Right lung (tissue), 10 donors: ENCODE measurements around the gene TSPAN11. TPM values are rescaled to one million over a fixed set of nuclear protein-coding genes. Genes with fewer than 3 reads are reported as not detected.
"Not testable (repeated sequence)": the region's sequence is repeated elsewhere in the genome, so short reads cannot be mapped to it uniquely, and the experiment has no call there.

Experiments used
- DNase-seq, 2 donors: peaks; one replicate each; pipeline ENCODE4 v3.0.0-alpha.2; 2013
- long read RNA-seq, 8 donors: transcript quantifications; one replicate each; lab custom pipeline, GENCODE V29; 2026
- polyA plus RNA-seq, 5 donors: library from polyadenylated mRNA; unstranded; fragments of 120-200 nt; gene quantifications; one replicate each; pipeline versions ENCODE4 v1.2.1 to v1.2.3, GENCODE V29; 2013; ENCODE audit warnings: inconsistent platforms in 1 of 5, low replicate concordance in 1 of 5; ENCODE audit not compliant: insufficient read length in 5 of 5, insufficient read depth in 1 of 5

Gene TSPAN11, protein sequence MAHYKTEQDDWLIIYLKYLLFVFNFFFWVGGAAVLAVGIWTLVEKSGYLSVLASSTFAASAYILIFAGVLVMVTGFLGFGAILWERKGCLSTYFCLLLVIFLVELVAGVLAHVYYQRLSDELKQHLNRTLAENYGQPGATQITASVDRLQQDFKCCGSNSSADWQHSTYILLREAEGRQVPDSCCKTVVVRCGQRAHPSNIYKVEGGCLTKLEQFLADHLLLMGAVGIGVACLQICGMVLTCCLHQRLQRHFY
- 10 to 100 TPM; 11.3 to 17.3 (median 12.6) TPM for polyA plus RNA-seq
- long read RNA-seq, donor 1, partial matches to known transcripts: 9 of 12 reads
- long read RNA-seq, donor 1, other reads (novel, unspliced or antisense): 0 of 12 reads
- long read RNA-seq, donor 2, partial matches to known transcripts: 0 of 3 reads
- long read RNA-seq, donor 2, other reads (novel, unspliced or antisense): 0 of 3 reads
- long read RNA-seq, donor 3, partial matches to known transcripts: 0 of 2 reads
- long read RNA-seq, donor 3, other reads (novel, unspliced or antisense): 0 of 2 reads
- long read RNA-seq, donor 4: 0 reads
- long read RNA-seq, donor 5, partial matches to known transcripts: 5 of 6 reads
- long read RNA-seq, donor 5, other reads (novel, unspliced or antisense): 0 of 6 reads
- long read RNA-seq, donor 6, partial matches to known transcripts: 0 of 4 reads
- long read RNA-seq, donor 6, other reads (novel, unspliced or antisense): 0 of 4 reads
- long read RNA-seq, donor 7, partial matches to known transcripts: 5 of 5 reads
- long read RNA-seq, donor 7, other reads (novel, unspliced or antisense): 0 of 5 reads
- long read RNA-seq, donor 8, partial matches to known transcripts: 0 of 1 reads
- long read RNA-seq, donor 8, other reads (novel, unspliced or antisense): 0 of 1 reads

GRCh38 chr12:30926243-30927221 is at the start of gene TSPAN11:
Gene TSPAN11, plus strand, starts transcription at chr12:30926748. Its CDS starts 27,244 bp downstream, at chr12:30953992.
- DNase-seq: peak in 1 of 2 donors; percentile 46

DNA sequence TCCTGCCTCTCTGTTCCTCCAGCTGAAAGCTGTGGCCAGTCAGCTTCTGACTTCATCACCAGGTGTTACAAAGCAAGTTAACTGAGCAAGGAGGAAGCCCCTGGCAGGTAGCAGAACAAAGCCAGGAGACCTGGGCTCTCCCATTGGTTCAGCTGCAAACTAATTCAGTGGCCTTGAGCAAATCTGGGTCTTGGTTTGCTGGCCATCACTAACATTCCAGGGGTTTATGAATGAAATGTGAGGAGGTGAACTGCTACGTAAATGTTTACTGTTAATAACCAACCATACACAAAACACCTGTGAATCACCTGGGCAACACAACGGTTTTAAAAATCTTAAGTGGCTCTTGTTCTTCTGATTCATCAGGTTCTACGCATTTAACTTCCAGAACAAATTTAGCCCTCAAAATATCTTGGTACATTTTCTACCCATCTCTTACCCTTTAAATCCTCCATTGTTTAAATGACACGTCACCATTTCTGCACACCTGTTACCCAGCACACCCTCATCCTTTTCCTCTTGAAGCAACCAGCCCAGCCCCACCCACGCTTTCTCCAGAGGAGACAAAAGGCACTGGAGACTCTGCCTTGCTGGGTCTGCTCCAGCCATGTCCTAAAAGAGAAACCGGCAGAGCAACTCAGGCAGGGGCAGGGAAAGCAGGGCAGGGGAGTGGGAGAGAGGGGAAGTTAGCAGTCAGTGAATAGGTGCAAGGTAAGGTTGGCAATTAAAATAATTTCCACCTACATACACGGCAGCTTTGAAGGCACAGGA is 49.3 kb upstream of the TSPAN11 start:
- no peak for DNase-seq

DNA sequence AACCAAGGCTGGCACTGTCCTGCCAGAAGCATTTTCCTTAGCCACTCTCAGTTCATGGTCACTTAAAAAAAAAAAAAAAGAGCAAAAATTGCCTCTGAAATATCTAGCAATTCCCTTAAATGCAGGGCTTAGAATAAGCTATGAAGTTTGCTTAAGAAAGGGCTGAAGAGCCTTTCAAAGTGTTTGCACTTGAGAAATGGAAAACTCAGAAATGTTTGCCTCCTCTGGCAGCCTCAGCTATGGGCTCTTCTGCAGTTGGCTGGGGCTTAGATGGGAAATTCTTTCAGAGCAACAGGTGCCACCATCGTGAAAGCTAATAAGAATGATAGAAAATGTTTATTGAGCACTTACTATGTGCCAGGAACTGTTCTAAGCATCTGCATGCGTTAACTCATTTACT is 48.5 kb upstream of the TSPAN11 start:
- DNase-seq: no peak

DNA sequence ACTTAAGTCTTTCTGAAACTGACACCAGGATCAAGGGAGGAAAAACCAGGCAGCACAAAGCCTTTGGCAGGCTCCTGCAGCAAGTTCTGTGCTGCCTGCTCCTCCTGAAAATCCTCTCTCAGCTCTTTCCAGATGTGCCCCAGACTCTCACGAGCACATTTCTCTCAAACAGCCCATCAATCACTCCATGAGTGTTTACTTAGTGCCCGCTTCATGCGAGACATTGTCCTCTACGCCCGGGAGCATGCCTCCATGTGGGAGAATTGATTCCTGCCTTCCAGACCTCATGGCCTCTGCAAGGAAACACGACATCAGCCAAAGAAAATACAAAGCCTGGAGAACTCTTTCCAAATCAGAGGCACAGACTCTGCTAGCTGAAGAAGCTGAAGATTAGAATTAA is 46.5 kb upstream of the TSPAN11 start:
- DNase-seq: no peak

DNA sequence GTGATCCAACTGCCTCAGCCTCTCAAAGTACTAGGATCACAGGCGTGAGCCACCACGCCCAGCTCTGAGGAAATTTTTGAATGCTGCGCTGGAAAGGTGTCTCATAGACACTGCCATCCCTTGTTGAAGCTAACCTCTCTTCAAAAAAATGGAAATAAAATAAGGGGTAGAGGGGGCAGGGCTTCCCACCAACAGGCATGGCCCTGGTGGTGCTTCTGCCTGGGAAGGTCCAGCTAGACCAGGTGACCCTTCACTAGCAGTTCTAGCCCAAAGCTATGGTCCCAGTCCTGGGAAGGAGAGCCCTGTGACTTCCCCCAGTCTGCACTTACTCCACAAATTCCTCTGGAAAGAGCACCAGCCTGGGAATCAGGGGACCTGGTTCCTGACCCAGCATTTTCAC is 45.7 kb upstream of the TSPAN11 start:
- DNase-seq: no peak

GRCh38 chr12:30882706-30883105 is 43.8 kb upstream of the TSPAN11 start:
- DNase-seq: no peak

DNA sequence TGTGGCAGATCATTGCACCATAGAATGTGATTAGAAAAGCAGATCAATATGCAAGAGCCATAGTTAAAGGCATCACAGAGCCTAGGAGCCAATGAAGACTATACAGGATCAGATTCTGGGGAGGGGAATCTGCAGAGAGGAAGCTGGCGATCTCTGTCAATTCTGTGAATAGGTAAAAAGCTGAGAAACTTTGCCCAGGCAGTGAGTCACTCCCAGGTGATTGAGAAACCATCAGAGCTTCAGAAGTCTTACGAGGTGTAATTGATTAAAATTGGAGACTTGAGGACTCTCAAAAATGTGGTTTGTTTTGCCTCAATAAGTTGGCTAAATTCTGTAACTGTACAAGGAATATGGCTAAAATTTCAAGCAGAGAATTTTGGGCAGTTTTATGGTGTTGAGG is 41.7 kb upstream of the TSPAN11 start:
- DNase-seq: no peak

DNA sequence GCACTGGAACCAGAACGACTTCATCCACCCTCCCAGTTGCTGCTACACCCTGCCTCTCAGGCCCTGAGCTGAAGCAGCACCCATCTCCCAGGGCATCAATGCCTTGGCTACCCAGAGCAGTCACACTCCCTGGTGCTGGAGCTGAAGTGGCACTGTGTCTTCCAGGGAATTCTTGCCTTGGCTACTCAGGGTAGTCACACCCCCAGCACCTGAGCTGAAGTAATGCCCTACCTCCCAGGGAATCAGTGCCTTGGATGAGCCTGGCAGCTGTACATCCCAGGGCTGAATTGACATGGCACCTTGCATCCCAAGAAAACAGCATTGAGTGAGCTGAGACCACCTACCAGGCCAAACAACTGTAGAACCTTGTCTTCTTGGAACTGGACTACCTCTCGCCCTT is 41.2 kb upstream of the TSPAN11 start:
- DNase-seq: no peak

- DNase-seq: no peak
Measured at GRCh38 chr12:30887226-30887625, 39.3 kb upstream of the TSPAN11 start.

DNA sequence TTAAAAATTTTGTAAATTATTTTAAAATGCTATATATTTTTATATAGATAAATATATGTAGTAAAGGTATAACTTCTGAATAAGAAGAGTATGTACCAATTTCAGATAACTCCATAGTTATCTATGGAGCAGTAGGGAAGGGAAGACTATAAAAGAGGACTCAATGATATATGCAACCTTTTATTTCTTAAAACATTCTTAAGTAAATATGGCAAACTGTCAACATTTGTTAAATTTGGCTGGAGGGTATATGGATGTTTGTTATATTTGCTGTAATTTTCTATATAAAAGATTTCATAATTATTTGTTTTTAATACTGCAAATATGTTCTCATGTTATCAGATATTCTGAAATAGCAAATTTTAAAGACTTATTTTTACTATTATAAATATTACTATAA is 38.3 kb upstream of the TSPAN11 start:
- no peak for DNase-seq

- DNase-seq: not testable (repeated sequence)
Measured at GRCh38 chr12:30894531-30894930, 32.0 kb upstream of the TSPAN11 start.

DNA sequence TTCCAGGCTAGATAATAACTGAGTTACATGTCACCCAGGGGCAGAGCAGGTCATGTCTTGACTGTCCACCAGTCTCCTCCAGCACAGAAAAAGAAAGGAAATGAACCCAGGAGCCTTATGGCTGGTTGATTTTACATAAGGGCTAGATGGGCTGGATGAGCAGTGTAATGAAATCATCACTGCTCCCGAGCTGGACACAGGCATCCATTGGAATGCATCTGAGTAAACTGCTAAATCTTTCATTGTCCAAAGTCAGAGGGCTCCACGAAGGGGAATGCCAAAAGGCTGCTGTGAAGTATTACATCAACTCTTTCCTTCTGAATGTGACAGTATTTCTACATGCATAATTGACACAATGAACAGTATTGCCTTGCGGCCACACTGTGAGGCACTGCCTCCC is 30.1 kb upstream of the TSPAN11 start:
- DNase-seq: no peak

DNA sequence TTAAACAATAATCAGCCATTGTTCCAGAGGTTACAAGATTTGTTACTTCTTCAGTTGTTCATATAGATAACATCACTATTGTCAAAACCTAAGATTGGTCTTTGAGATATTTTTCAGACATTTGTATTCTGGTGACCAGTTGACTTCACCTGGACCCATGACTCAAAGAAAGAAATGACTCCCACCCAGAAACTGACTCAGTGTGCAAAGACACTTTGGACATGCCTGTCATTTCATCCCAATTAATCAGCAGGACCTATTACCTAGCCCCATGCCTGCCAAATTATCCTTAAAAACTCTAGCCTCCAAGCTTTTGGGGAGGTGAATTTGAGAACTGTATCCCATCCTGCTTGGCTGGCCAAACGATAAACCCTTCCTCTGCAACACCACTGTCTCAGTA is 27.7 kb upstream of the TSPAN11 start:
- no peak for DNase-seq

GRCh38 chr12:30900351-30900750 is 26.2 kb upstream of the TSPAN11 start:
- no peak for DNase-seq

DNA sequence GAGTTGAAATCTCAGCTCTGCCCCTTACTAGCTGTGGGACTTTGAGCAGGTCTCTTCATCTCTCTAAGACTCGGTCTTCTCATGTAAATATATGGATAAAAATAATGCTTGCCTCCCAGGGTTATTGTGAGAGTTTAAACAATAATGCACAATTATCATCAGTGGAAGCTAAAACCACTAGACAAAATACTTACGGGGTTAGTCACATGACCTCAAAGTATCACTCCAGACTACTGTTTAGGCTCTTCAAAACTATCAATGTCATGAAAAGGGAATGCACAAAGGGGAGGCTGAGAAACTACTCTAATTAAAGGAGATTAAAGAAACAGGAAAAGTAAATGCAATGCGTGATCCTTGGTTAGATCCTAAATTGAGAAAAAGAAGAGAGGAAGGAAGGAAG is 24.5 kb upstream of the TSPAN11 start:
- no peak for DNase-seq

DNA sequence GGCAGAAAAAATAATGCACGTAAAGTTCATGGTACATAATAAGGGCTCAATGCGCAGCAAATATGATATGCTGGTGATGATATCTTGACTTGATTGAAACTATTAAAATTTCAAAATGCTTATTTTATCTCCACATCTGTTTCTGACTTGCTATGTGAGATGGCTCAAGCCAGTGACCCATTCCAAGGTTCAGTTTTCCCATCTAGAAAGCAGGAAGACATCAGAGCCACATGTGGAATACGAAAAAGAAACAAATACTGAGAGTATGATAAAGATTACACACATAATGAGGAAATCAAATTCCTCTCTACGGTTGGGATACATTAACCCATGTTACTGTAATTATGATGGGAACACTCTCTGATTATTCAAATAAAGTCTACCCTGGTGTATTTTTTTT is 24.0 kb upstream of the TSPAN11 start:
- DNase-seq: no peak

DNA sequence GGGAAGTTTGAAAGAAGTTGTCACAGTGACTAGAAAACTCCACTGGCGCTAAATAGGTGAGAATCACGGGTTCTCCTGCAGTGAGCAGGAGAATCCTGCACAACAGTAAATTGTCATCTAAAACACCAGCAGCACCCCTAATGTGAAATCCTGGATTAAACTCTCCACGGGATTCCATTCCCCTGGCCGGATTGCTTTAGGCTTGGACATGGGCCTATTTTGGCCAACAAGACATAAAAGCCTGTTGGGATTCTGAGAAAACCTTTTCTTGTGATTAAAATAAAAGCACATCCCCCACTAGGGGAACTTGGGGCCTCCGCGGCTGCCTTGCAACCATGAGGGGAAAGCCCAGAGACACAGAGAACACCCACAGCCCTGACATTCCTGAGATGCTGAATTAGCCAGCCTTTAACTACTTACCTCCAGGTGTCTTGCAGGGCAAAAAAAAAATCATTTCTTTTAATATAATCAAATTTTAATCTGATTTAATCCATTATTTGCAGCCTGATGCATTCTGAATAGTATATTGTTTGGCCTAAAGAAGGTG is 21.0 kb upstream of the TSPAN11 start:
- DNase-seq: no peak

- no peak for DNase-seq
Measured at GRCh38 chr12:30908076-30908721, 18.3 kb upstream of the TSPAN11 start.

- DNase-seq: no peak
Measured at GRCh38 chr12:30908722-30909348, 17.7 kb upstream of the TSPAN11 start.
